SU-DHL-6 (cell line): ENCODE data around the gene FTCD.

Source experiments
- EZH2phosphoT487 ChIP-seq: fragments of 200-600 bp; sonication (generic), shearing (Covaris generic); conservative IDR thresholded peaks from 2 replicates; pipeline ENCODE4 v1.6.1; 2018; ENCODE audit warnings: mild to moderate bottlenecking, antibody characterized with exemption, low read length, moderate library complexity, mixed read lengths
- TF ChIP-seq, protein P1 (sequence below): fragments of 200-600 bp; sonication (generic); IDR thresholded peaks from one replicate; pipeline ENCODE4 v1.5.1; 2017; ENCODE audit warnings: antibody characterized with exemption, mild to moderate bottlenecking, low read length, moderate library complexity; ENCODE audit not compliant: insufficient read depth, poor library complexity, severe bottlenecking

DNA sequence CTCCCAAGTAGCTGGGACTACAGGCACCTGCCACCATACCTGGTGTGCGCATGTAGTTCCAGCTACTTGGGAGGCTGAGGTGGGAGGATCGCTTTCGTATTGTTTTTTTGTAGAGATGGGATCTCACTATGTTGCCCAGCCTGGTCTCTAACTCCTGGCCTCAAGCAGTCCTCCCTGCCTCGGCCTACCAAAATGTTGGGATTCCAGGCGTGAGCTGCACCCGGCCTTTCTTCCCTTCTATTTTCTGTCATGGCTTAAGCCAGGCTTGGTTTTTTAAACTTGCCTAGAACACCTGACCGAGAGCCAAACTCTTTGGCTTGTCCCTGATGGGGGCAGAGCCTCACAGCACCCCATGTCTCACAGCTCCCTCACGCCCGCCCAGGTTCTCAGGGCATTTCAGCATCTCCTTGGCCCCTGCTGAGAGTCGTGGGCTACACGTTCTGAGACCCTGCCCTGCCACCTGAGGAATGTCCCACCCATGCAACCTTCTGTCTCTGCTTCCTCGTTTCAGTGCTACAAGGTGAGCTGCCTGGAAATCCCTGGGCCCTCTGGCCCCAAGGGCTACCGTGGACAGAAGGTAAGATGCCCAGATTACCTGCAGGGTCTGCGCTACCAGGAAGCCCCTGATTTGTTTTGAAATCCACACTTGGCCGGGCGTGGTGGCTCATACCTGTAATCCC, 41.7 kb downstream of the FTCD start:
- TF ChIP-seq, protein P1, sequence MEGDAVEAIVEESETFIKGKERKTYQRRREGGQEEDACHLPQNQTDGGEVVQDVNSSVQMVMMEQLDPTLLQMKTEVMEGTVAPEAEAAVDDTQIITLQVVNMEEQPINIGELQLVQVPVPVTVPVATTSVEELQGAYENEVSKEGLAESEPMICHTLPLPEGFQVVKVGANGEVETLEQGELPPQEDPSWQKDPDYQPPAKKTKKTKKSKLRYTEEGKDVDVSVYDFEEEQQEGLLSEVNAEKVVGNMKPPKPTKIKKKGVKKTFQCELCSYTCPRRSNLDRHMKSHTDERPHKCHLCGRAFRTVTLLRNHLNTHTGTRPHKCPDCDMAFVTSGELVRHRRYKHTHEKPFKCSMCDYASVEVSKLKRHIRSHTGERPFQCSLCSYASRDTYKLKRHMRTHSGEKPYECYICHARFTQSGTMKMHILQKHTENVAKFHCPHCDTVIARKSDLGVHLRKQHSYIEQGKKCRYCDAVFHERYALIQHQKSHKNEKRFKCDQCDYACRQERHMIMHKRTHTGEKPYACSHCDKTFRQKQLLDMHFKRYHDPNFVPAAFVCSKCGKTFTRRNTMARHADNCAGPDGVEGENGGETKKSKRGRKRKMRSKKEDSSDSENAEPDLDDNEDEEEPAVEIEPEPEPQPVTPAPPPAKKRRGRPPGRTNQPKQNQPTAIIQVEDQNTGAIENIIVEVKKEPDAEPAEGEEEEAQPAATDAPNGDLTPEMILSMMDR: no peak
- TF ChIP-seq EZH2phosphoT487: no peak
